ENCODE results near the gene DLL1. TPM values are rescaled to one million over a fixed set of nuclear protein-coding genes. Genes with fewer than 3 reads are reported as not detected.

Gene DLL1
- polyA plus RNA-seq, 3 donors, result 0.17 TPM; not detected in 2

GRCh38 chr6:170260686-170261085 lies 30.2 kb downstream of the DLL1 start:
- DNase-seq, result no peak
- Histone ChIP-seq H3K36me3 (replicated peaks in 1 of 2; ENCODE audit: control insufficient read depth in 1 of 2, insufficient read depth in 2 of 2, low read length in 2 of 2) (no peaks in the 10 kb centered on the region), H3K27ac (ENCODE audit: low read depth in 1 of 2, low read length in 2 of 2) (no peak overlapping the region), H3K27me3 (ENCODE audit: control insufficient read depth in 2 of 2, insufficient read depth in 2 of 2, low read length in 2 of 2) (peaks cover 0 to 3% of the 10 kb centered on the region in 2 donors), H3K4me2 (replicated peaks; ENCODE audit: extremely low read depth, low read length, poor library complexity, severe bottlenecking) (no peak overlapping the region), H3K79me2 (ENCODE audit: insufficient read depth, low read length) (no peaks in the 10 kb centered on the region), H3K4me1 (ENCODE audit: control insufficient read depth in 1 of 2, insufficient read depth in 2 of 2, low read length in 2 of 2) (peaks cover 2 to 3% of the 10 kb centered on the region in 2 donors), H4K20me1 (ENCODE audit: insufficient read depth, low read length) (no peaks in the 10 kb centered on the region), H3K9me3 (replicated peaks in 1 of 2; ENCODE audit: control insufficient read depth in 1 of 2, insufficient read depth in 1 of 2, low read length in 2 of 2) (no peaks in the 10 kb centered on the region), H3K4me3 (replicated peaks in 1 of 3; ENCODE audit: low read depth in 2 of 3, low read length in 3 of 3) (no peak overlapping the region), H2AFZ (ENCODE audit: insufficient read depth, low read depth, low read length, poor library complexity, severe bottlenecking) (no peak overlapping the region), H3K9ac (ENCODE audit: insufficient read depth, low read length, poor library complexity, severe bottlenecking) (no peak overlapping the region)
- intact Hi-C loops (cut with micrococcal nuclease), result no loop called here
- H3K4me3 Mint-ChIP-seq, result no peak overlapping the region
- H3K36me3 Mint-ChIP-seq, result no peaks in the 10 kb centered on the region
- H3K27me3 Mint-ChIP-seq (ENCODE audit: low read depth in 3 of 3), result peaks cover 20 to 45% (median 33%) of the 10 kb centered on the region in 3 donors
- TF ChIP-seq CTCF (IDR thresholded peaks at IDR 0.05), result no peak
- H3K4me1 Mint-ChIP-seq, result peaks cover 5% of the 10 kb centered on the region
- peaks cover 0 to 2% (median 0%) of the 10 kb centered on the region in 7 donors for H3K9me3 Mint-ChIP-seq
- H3K27ac Mint-ChIP-seq, result no peak overlapping the region
- 90% methylated on average over 4 of the region's 7 CpGs for WGBS (ENCODE audit: insufficient coverage)

GRCh38 chr6:170259278-170259677 lies 31.6 kb downstream of the DLL1 start:
- DNase-seq, result no peak
- WGBS (ENCODE audit: insufficient coverage), result 100% methylated on average over 5 of the region's 5 CpGs
- Histone ChIP-seq H3K4me2 (replicated peaks; ENCODE audit: extremely low read depth, low read length, poor library complexity, severe bottlenecking) (no peak overlapping the region), H3K9ac (ENCODE audit: insufficient read depth, low read length, poor library complexity, severe bottlenecking) (no peak overlapping the region), H3K4me1 (ENCODE audit: control insufficient read depth in 1 of 2, insufficient read depth in 2 of 2, low read length in 2 of 2) (no peaks in the 10 kb centered on the region), H4K20me1 (ENCODE audit: insufficient read depth, low read length) (no peaks in the 10 kb centered on the region), H3K27ac (ENCODE audit: low read depth in 1 of 2, low read length in 2 of 2) (no peak overlapping the region), H3K9me3 (replicated peaks in 1 of 2; ENCODE audit: control insufficient read depth in 1 of 2, insufficient read depth in 1 of 2, low read length in 2 of 2) (no peaks in the 10 kb centered on the region), H3K4me3 (replicated peaks in 1 of 3; ENCODE audit: low read depth in 2 of 3, low read length in 3 of 3) (no peak overlapping the region), H3K27me3 (ENCODE audit: control insufficient read depth in 2 of 2, insufficient read depth in 2 of 2, low read length in 2 of 2) (peaks cover 0 to 3% of the 10 kb centered on the region in 2 donors), H2AFZ (ENCODE audit: insufficient read depth, low read depth, low read length, poor library complexity, severe bottlenecking) (no peak overlapping the region), H3K79me2 (ENCODE audit: insufficient read depth, low read length) (no peaks in the 10 kb centered on the region), H3K36me3 (replicated peaks in 1 of 2; ENCODE audit: control insufficient read depth in 1 of 2, insufficient read depth in 2 of 2, low read length in 2 of 2) (no peaks in the 10 kb centered on the region)
- no peak overlapping the region for H3K4me3 Mint-ChIP-seq
- peaks cover 3% of the 10 kb centered on the region for H3K4me1 Mint-ChIP-seq
- peaks cover 20 to 42% (median 33%) of the 10 kb centered on the region in 3 donors for H3K27me3 Mint-ChIP-seq (ENCODE audit: low read depth in 3 of 3)
- intact Hi-C loops (cut with micrococcal nuclease), result no loop called here
- H3K36me3 Mint-ChIP-seq, result no peaks in the 10 kb centered on the region
- peaks cover 0 to 2% (median 0%) of the 10 kb centered on the region in 7 donors for H3K9me3 Mint-ChIP-seq
- H3K27ac Mint-ChIP-seq, result no peak overlapping the region
- no peak for TF ChIP-seq CTCF (IDR thresholded peaks at IDR 0.05)
